Measurements from ENCODE around the gene PPARA. TPM values are rescaled to one million over a fixed set of nuclear protein-coding genes. Genes with fewer than 3 reads are reported as not detected.
"Not testable (repeated sequence)": the region's sequence is repeated elsewhere in the genome, so short reads cannot be mapped to it uniquely, and the experiment has no call there.

PPARA gene
- total RNA-seq, 1 experiment from 2014 or later = 9.6 TPM

- in situ Hi-C loops (cut with HindIII; ENCODE audit: low pct_unique_long_range_greater_than_20kb, low sequenced_read_pairs) = loop anchor here (25.0 kb wide), 2 partner anchors 126 to 301 kb away; partner anchors contain the start of genes CDPF1, PKDREJ and TTC38
- DNase-seq (ENCODE audit: low read depth) = no peak
Observed at GRCh38 chr22:46136486-46137217, 13.7 kb upstream of the PPARA start.

- in situ Hi-C loops (cut with HindIII; ENCODE audit: low pct_unique_long_range_greater_than_20kb, low sequenced_read_pairs) = loop anchor here (25.0 kb wide), 2 partner anchors 125 to 300 kb away; partner anchors contain the start of genes CDPF1, PKDREJ and TTC38
- no peak for DNase-seq (ENCODE audit: low read depth)
Observed at GRCh38 chr22:46137218-46137766, 13.0 kb upstream of the PPARA start.

- DNase-seq (ENCODE audit: low read depth) = no peak
- in situ Hi-C loops (cut with HindIII; ENCODE audit: low pct_unique_long_range_greater_than_20kb, low sequenced_read_pairs) = loop anchor here (25.0 kb wide), 2 partner anchors 124 to 299 kb away; partner anchors contain the start of genes CDPF1, PKDREJ and TTC38
Observed at GRCh38 chr22:46138058-46138797, 12.1 kb upstream of the PPARA start.

- in situ Hi-C loops (cut with HindIII; ENCODE audit: low pct_unique_long_range_greater_than_20kb, low sequenced_read_pairs) = loop anchor here (25.0 kb wide), 2 partner anchors 123 to 298 kb away; partner anchors contain the start of genes CDPF1, PKDREJ and TTC38
- DNase-seq (ENCODE audit: low read depth) = not testable (repeated sequence)
Observed at GRCh38 chr22:46139417-46139816, 10.9 kb upstream of the PPARA start.

GRCh38 chr22:46139895-46140350, 10.4 kb upstream of the PPARA start:
- no peak for DNase-seq (ENCODE audit: low read depth)
- in situ Hi-C loops (cut with HindIII; ENCODE audit: low pct_unique_long_range_greater_than_20kb, low sequenced_read_pairs) = loop anchor here (10.0 to 25.0 kb wide), 3 partner anchors 122 to 297 kb away; partner anchors contain the start of genes CDPF1, PKDREJ, TRMU and TTC38

- in situ Hi-C loops (cut with HindIII; ENCODE audit: low pct_unique_long_range_greater_than_20kb, low sequenced_read_pairs) = loop anchor here (10.0 to 25.0 kb wide), 3 partner anchors 121 to 296 kb away; partner anchors contain the start of genes CDPF1, PKDREJ, TRMU and TTC38
Observed at GRCh38 chr22:46140989-46141928, 9.1 kb upstream of the PPARA start.

GRCh38 chr22:46142548-46143490, 7.5 kb upstream of the PPARA start:
- in situ Hi-C loops (cut with HindIII; ENCODE audit: low pct_unique_long_range_greater_than_20kb, low sequenced_read_pairs) = loop anchor here (10.0 to 25.0 kb wide), 3 partner anchors 119 to 294 kb away; partner anchors contain the start of genes CDPF1, PKDREJ, TRMU and TTC38
- DNase-seq (ENCODE audit: low read depth) = no peak

More at GRCh38 chr22:46140989-46141928, 9.1 kb upstream of the PPARA start:
- DNase-seq (ENCODE audit: low read depth) = no peak

GRCh38 chr22:46143491-46144147, 6.7 kb upstream of the PPARA start:
- no peak for DNase-seq (ENCODE audit: low read depth)
- in situ Hi-C loops (cut with HindIII; ENCODE audit: low pct_unique_long_range_greater_than_20kb, low sequenced_read_pairs) = loop anchor here (10.0 to 25.0 kb wide), 3 partner anchors 119 to 294 kb away; partner anchors contain the start of genes CDPF1, PKDREJ, TRMU and TTC38

GRCh38 chr22:46145361-46145851, 4.9 kb upstream of the PPARA start:
- DNase-seq (ENCODE audit: low read depth) = no peak
- in situ Hi-C loops (cut with HindIII; ENCODE audit: low pct_unique_long_range_greater_than_20kb, low sequenced_read_pairs) = loop anchor here (10.0 to 25.0 kb wide), 3 partner anchors 117 to 292 kb away; partner anchors contain the start of genes CDPF1, PKDREJ, TRMU and TTC38

GRCh38 chr22:46145896-46146295, 4.4 kb upstream of the PPARA start:
- no peak for DNase-seq (ENCODE audit: low read depth)
- in situ Hi-C loops (cut with HindIII; ENCODE audit: low pct_unique_long_range_greater_than_20kb, low sequenced_read_pairs) = loop anchor here (10.0 to 25.0 kb wide), 3 partner anchors 116 to 291 kb away; partner anchors contain the start of genes CDPF1, PKDREJ, TRMU and TTC38

GRCh38 chr22:46146329-46146728, 4.0 kb upstream of the PPARA start:
- in situ Hi-C loops (cut with HindIII; ENCODE audit: low pct_unique_long_range_greater_than_20kb, low sequenced_read_pairs) = loop anchor here (10.0 to 25.0 kb wide), 3 partner anchors 116 to 291 kb away; partner anchors contain the start of genes CDPF1, PKDREJ, TRMU and TTC38
- no peak for DNase-seq (ENCODE audit: low read depth)

GRCh38 chr22:46147061-46147460, 3.3 kb upstream of the PPARA start:
- DNase-seq (ENCODE audit: low read depth) = no peak
- in situ Hi-C loops (cut with HindIII; ENCODE audit: low pct_unique_long_range_greater_than_20kb, low sequenced_read_pairs) = loop anchor here (10.0 to 25.0 kb wide), 3 partner anchors 115 to 290 kb away; partner anchors contain the start of genes CDPF1, PKDREJ, TRMU and TTC38

GRCh38 chr22:46147471-46148267, 2.7 kb upstream of the PPARA start:
- in situ Hi-C loops (cut with HindIII; ENCODE audit: low pct_unique_long_range_greater_than_20kb, low sequenced_read_pairs) = loop anchor here (10.0 to 25.0 kb wide), 3 partner anchors 115 to 290 kb away; partner anchors contain the start of genes CDPF1, PKDREJ, TRMU and TTC38

GRCh38 chr22:46148336-46148735, 2.0 kb upstream of the PPARA start:
- in situ Hi-C loops (cut with HindIII; ENCODE audit: low pct_unique_long_range_greater_than_20kb, low sequenced_read_pairs) = loop anchor here (10.0 to 25.0 kb wide), 3 partner anchors 114 to 289 kb away; partner anchors contain the start of genes CDPF1, PKDREJ, TRMU and TTC38

More at GRCh38 chr22:46147471-46148267, 2.7 kb upstream of the PPARA start:
- DNase-seq (ENCODE audit: low read depth) = no peak

More at GRCh38 chr22:46148336-46148735, 2.0 kb upstream of the PPARA start:
- no peak for DNase-seq (ENCODE audit: low read depth)

Data from Caki2 (cell line).